Sigmoid colon (tissue), 3 donors: ENCODE results near the gene AEN.

Experiments used
- CTCF ChIP-seq, 4 experiments: fragments of 450-650 bp in 3 of 4; fragments of 200-600 bp in 1 of 4; IDR thresholded peaks; one replicate each; pipeline ENCODE4 v1.5.1; 2016 to 2019; ENCODE audit warnings: antibody characterized with exemption in 4 of 4, mild to moderate bottlenecking in 3 of 4, moderate library complexity in 2 of 4
- POLR2A ChIP-seq, 2 donors: fragments of 450-650 bp; IDR thresholded peaks; one replicate each; pipeline ENCODE4 v1.6.1; 2016; ENCODE audit warnings: antibody characterized with exemption in 2 of 2, mild to moderate bottlenecking in 2 of 2, moderate library complexity in 2 of 2

GRCh38 chr15:88622605-88622975 lies 1.4 kb downstream of the AEN start:
- TF ChIP-seq CTCF (IDR thresholded peaks at IDR 0.05) = no peak
- TF ChIP-seq POLR2A (IDR thresholded peaks at IDR 0.05) = no peak
